ENCODE measurements around the gene TNIP3.

The TNIP3 gene

GRCh38 chr4:121139533-121140222 is 24.4 kb downstream of the TNIP3 start:
- no peak for TF ChIP-seq FOXP2 (optimal IDR thresholded peaks at IDR 0.05; ENCODE audit: borderline replicate concordance, extremely low read depth, extremely low read length, insufficient read depth)
- TF ChIP-seq SIN3A (IDR thresholded peaks at IDR 0.05; ENCODE audit: borderline replicate concordance, insufficient read depth, low read length): no peak
- TF ChIP-seq POLR2AphosphoS5 (IDR thresholded peaks at IDR 0.05; ENCODE audit: low read depth, low read length): no peak
- TF ChIP-seq TAF1 (IDR thresholded peaks at IDR 0.05; ENCODE audit: borderline replicate concordance, insufficient read depth, low read length): no peak
- TF ChIP-seq, protein P1, sequence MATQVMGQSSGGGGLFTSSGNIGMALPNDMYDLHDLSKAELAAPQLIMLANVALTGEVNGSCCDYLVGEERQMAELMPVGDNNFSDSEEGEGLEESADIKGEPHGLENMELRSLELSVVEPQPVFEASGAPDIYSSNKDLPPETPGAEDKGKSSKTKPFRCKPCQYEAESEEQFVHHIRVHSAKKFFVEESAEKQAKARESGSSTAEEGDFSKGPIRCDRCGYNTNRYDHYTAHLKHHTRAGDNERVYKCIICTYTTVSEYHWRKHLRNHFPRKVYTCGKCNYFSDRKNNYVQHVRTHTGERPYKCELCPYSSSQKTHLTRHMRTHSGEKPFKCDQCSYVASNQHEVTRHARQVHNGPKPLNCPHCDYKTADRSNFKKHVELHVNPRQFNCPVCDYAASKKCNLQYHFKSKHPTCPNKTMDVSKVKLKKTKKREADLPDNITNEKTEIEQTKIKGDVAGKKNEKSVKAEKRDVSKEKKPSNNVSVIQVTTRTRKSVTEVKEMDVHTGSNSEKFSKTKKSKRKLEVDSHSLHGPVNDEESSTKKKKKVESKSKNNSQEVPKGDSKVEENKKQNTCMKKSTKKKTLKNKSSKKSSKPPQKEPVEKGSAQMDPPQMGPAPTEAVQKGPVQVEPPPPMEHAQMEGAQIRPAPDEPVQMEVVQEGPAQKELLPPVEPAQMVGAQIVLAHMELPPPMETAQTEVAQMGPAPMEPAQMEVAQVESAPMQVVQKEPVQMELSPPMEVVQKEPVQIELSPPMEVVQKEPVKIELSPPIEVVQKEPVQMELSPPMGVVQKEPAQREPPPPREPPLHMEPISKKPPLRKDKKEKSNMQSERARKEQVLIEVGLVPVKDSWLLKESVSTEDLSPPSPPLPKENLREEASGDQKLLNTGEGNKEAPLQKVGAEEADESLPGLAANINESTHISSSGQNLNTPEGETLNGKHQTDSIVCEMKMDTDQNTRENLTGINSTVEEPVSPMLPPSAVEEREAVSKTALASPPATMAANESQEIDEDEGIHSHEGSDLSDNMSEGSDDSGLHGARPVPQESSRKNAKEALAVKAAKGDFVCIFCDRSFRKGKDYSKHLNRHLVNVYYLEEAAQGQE (IDR thresholded peaks at IDR 0.05; ENCODE audit: insufficient read depth in 1 of 2, low read depth in 2 of 2, low read length in 2 of 2): no peak

- TF ChIP-seq SIN3A (IDR thresholded peaks at IDR 0.05; ENCODE audit: borderline replicate concordance, insufficient read depth, low read length): no peak
Measured at GRCh38 chr4:121138039-121138825, 25.9 kb downstream of the TNIP3 start.

DNA sequence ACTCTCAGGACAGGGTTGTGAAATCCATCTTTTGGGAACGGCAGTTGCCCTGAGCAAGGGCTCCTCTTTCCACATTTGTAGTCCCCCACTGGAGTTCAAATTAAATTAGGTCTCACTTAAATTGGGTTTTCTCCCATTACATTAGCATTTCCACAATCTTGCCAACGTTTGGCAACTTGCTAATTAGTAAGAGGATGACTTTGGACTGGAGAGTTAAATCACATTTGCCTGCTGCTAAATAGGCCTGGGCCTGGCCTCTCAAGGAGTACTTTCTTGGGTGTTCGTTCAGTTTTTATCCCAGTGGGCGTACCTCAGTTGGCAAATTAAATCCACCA is 33.8 kb downstream of the TNIP3 start:
- TF ChIP-seq, protein P1 (IDR thresholded peaks at IDR 0.05; ENCODE audit: insufficient read depth in 1 of 2, low read depth in 2 of 2, low read length in 2 of 2): no peak
- no peak for TF ChIP-seq POLR2AphosphoS5 (IDR thresholded peaks at IDR 0.05; ENCODE audit: low read depth, low read length)
- TF ChIP-seq FOXP2 (optimal IDR thresholded peaks at IDR 0.05; ENCODE audit: borderline replicate concordance, extremely low read depth, extremely low read length, insufficient read depth): no peak
- TF ChIP-seq TAF1 (IDR thresholded peaks at IDR 0.05; ENCODE audit: borderline replicate concordance, insufficient read depth, low read length): no peak
- TF ChIP-seq SIN3A (IDR thresholded peaks at IDR 0.05; ENCODE audit: borderline replicate concordance, insufficient read depth, low read length): no peak

- TF ChIP-seq TAF1 (IDR thresholded peaks at IDR 0.05; ENCODE audit: borderline replicate concordance, insufficient read depth, low read length): no peak
- TF ChIP-seq FOXP2 (optimal IDR thresholded peaks at IDR 0.05; ENCODE audit: borderline replicate concordance, extremely low read depth, extremely low read length, insufficient read depth): no peak
- no peak for TF ChIP-seq POLR2AphosphoS5 (IDR thresholded peaks at IDR 0.05; ENCODE audit: low read depth, low read length)
- TF ChIP-seq, protein P1 (IDR thresholded peaks at IDR 0.05; ENCODE audit: insufficient read depth in 1 of 2, low read depth in 2 of 2, low read length in 2 of 2): no peak
- no peak for TF ChIP-seq SIN3A (IDR thresholded peaks at IDR 0.05; ENCODE audit: borderline replicate concordance, insufficient read depth, low read length)
Measured at GRCh38 chr4:121129606-121130325, 34.4 kb downstream of the TNIP3 start.

GRCh38 chr4:121127100-121127499 is 37.0 kb downstream of the TNIP3 start:
- TF ChIP-seq TAF1 (IDR thresholded peaks at IDR 0.05; ENCODE audit: borderline replicate concordance, insufficient read depth, low read length): no peak
- TF ChIP-seq FOXP2 (optimal IDR thresholded peaks at IDR 0.05; ENCODE audit: borderline replicate concordance, extremely low read depth, extremely low read length, insufficient read depth): no peak
- no peak for TF ChIP-seq SIN3A (IDR thresholded peaks at IDR 0.05; ENCODE audit: borderline replicate concordance, insufficient read depth, low read length)
- no peak for TF ChIP-seq POLR2AphosphoS5 (IDR thresholded peaks at IDR 0.05; ENCODE audit: low read depth, low read length)
- TF ChIP-seq, protein P1 (IDR thresholded peaks at IDR 0.05; ENCODE audit: insufficient read depth in 1 of 2, low read depth in 2 of 2, low read length in 2 of 2): no peak

Data from PFSK-1 (cell line).